H1 (cell line): ENCODE results near the gene GYS2. TPM values are rescaled to one million over a fixed set of nuclear protein-coding genes. Genes with fewer than 3 reads are reported as not detected.

ENCODE experiments used
- CTCF ChIA-PET: fragments of 300-600 bp; sonication (Branson Sonifier 250); formaldehyde crosslinking; loops from one replicate; lab custom pipeline; 2021; ENCODE audit not compliant: partially characterized antibody; lab: Charles Lee
- POLR2A ChIA-PET: fragments of 300-600 bp; sonication (Branson Sonifier 250); formaldehyde crosslinking; loops from one replicate; lab custom pipeline; 2021; ENCODE audit warnings: inconsistent platforms; ENCODE audit not compliant: partially characterized antibody; lab: Charles Lee
- DNase-seq, 2 experiments: peaks; one replicate each; pipeline versions ENCODE4 v3.0.0 to v3.0.0-alpha.2; 2010 to 2022; ENCODE audit warnings: low spot score in 2 of 2, low read depth in 1 of 2, mixed read lengths in 1 of 2
- FAIRE-seq: peaks from 2 replicates; lab custom pipeline; 2011; peaks lifted over from hg19 to GRCh38; lab: Jason Lieb, UNC
- H2AFZ ChIP-seq: 2 replicates; pipeline ENCODE4 v1.8.1; 2012; ENCODE audit warnings: low read length, inconsistent platforms
- H2AK5ac ChIP-seq: 2 replicates; pipeline ENCODE4 v1.6.1; 2013; ENCODE audit warnings: low read depth, low read length
- H2BK120ac ChIP-seq: replicated peaks from 2 replicates; pipeline ENCODE3; 2013; ENCODE audit warnings: low read depth, low read length, inconsistent platforms
- H2BK12ac ChIP-seq: 2 replicates; pipeline ENCODE4 v1.6.1; 2013; ENCODE audit warnings: low read depth, low read length
- H2BK15ac ChIP-seq: 2 replicates; pipeline ENCODE4 v1.6.1; 2013; ENCODE audit warnings: low read length
- H2BK20ac ChIP-seq: 2 replicates; pipeline ENCODE4 v1.6.1; 2013; ENCODE audit warnings: low read length
- H2BK5ac ChIP-seq: 2 replicates; pipeline ENCODE4 v1.6.1; 2013; ENCODE audit warnings: low read depth, low read length
- H3K14ac ChIP-seq: 2 replicates; pipeline ENCODE4 v1.6.1; 2013; ENCODE audit warnings: inconsistent platforms; ENCODE audit not compliant: insufficient read length
- H3K18ac ChIP-seq: 2 replicates; pipeline ENCODE4 v1.6.1; 2013; ENCODE audit warnings: low read length; ENCODE audit errors: extremely low read depth
- H3K23ac ChIP-seq: 2 replicates; pipeline ENCODE4 v1.6.1; 2013; ENCODE audit warnings: inconsistent platforms; ENCODE audit not compliant: insufficient read length
- H3K23me2 ChIP-seq: 2 replicates; pipeline ENCODE4 v1.6.1; 2013; ENCODE audit warnings: low read depth, low read length
- H3K27ac ChIP-seq: 2 replicates; pipeline ENCODE4 v1.6.1; 2011; ENCODE audit warnings: low read depth, low read length, inconsistent platforms
- H3K27me3 ChIP-seq, 4 experiments: replicated peaks in 1 of 4; 1 replicate in 1 of 4; 2 replicates in 3 of 4; pipeline versions ENCODE4 v1.6.1 to v1.8.1; 2011 to 2013; ENCODE audit warnings: low read length in 3 of 4, mild to moderate bottlenecking in 3 of 4, inconsistent platforms in 2 of 4, mixed read lengths in 2 of 4, moderate library complexity in 1 of 4; ENCODE audit not compliant: control insufficient read depth in 3 of 4, insufficient read depth in 3 of 4; ENCODE audit errors: extremely low read depth in 1 of 4
- H3K36me3 ChIP-seq, 4 experiments: 2 replicates each; pipeline versions ENCODE4 v1.6.1 to v1.8.1; 2011 to 2013; ENCODE audit warnings: mild to moderate bottlenecking in 4 of 4, low read length in 3 of 4, moderate library complexity in 2 of 4, control low read depth in 1 of 4, inconsistent platforms in 1 of 4; ENCODE audit not compliant: insufficient read depth in 4 of 4, control insufficient read depth in 2 of 4
- H3K4ac ChIP-seq: replicated peaks from 2 replicates; pipeline ENCODE3; 2013; ENCODE audit warnings: low read length, low read depth, mixed read lengths, inconsistent platforms; ENCODE audit not compliant: insufficient read length
- H3K4me1 ChIP-seq, 4 experiments: replicated peaks in 1 of 4; 1 replicate in 1 of 4; 2 replicates in 3 of 4; pipeline versions ENCODE4 v1.6.1 to v1.8.1; 2011 to 2013; ENCODE audit warnings: low read length in 3 of 4, inconsistent platforms in 2 of 4, mixed read lengths in 1 of 4; ENCODE audit not compliant: insufficient read depth in 4 of 4, control insufficient read depth in 3 of 4
- H3K4me2 ChIP-seq, 2 experiments: 2 replicates each; pipeline versions ENCODE4 v1.6.1 to v1.8.1; 2011 to 2013; ENCODE audit warnings: low read depth in 2 of 2, low read length in 2 of 2, control low read depth in 1 of 2, inconsistent platforms in 1 of 2, mild to moderate bottlenecking in 1 of 2; ENCODE audit not compliant: insufficient read depth in 1 of 2
- H3K4me3 ChIP-seq, 4 experiments: fragments of 200-600, 300-600 bp in 1 of 4; sonication (generic), shearing (Covaris generic), sonication (Bioruptor Twin) in 1 of 4; 2 replicates each; pipeline versions ENCODE4 v1.5.1 to v1.8.1; 2011 to 2016; ENCODE audit warnings: low read length in 4 of 4, low read depth in 3 of 4, control low read depth in 2 of 4, inconsistent platforms in 2 of 4, mild to moderate bottlenecking in 2 of 4, mixed read lengths in 1 of 4, moderate library complexity in 1 of 4; ENCODE audit not compliant: insufficient read depth in 2 of 4; ENCODE audit errors: extremely low read depth in 1 of 4
- H3K56ac ChIP-seq: replicated peaks from 2 replicates; pipeline ENCODE3; 2013; ENCODE audit warnings: low read depth, mild to moderate bottlenecking, mixed read lengths, low read length, inconsistent platforms; ENCODE audit not compliant: insufficient read length
- H3K79me1 ChIP-seq: 2 replicates; pipeline ENCODE4 v1.6.1; 2013; ENCODE audit warnings: low read depth, low read length, control low read depth
- H3K79me2 ChIP-seq, 2 experiments: 2 replicates each; pipeline versions ENCODE4 v1.6.1 to v1.8.1; 2012 to 2013; ENCODE audit warnings: low read length in 2 of 2, mild to moderate bottlenecking in 2 of 2, inconsistent platforms in 1 of 2; ENCODE audit not compliant: insufficient read depth in 2 of 2, control insufficient read depth in 1 of 2
- H3K9ac ChIP-seq, 4 experiments: replicated peaks in 1 of 4; 1 replicate in 1 of 4; 2 replicates in 3 of 4; pipeline versions ENCODE4 v1.6.1 to v1.8.1; 2011 to 2013; ENCODE audit warnings: low read depth in 3 of 4, low read length in 3 of 4, control low read depth in 2 of 4, mild to moderate bottlenecking in 2 of 4, moderate library complexity in 2 of 4, inconsistent platforms in 1 of 4; ENCODE audit errors: extremely low read depth in 1 of 4
- H3K9me3 ChIP-seq, 2 experiments: 2 replicates each; pipeline versions ENCODE4 v1.6.1 to v1.8.1; 2012 to 2013; ENCODE audit warnings: mild to moderate bottlenecking in 2 of 2, moderate library complexity in 2 of 2, control low read depth in 1 of 2, inconsistent platforms in 1 of 2, low read depth in 1 of 2, low read length in 1 of 2, mixed read lengths in 1 of 2; ENCODE audit not compliant: insufficient read depth in 2 of 2
- H4K20me1 ChIP-seq, 2 experiments: replicated peaks in 1 of 2; 2 replicates each; pipeline versions ENCODE3 to v1.8.1; 2011 to 2013; ENCODE audit warnings: inconsistent platforms in 2 of 2, low read length in 2 of 2, mild to moderate bottlenecking in 1 of 2; ENCODE audit not compliant: insufficient read depth in 2 of 2, control insufficient read depth in 1 of 2
- H4K5ac ChIP-seq: 2 replicates; pipeline ENCODE4 v1.6.1; 2013; ENCODE audit warnings: low read length, low read depth, mixed read lengths, inconsistent platforms; ENCODE audit not compliant: insufficient read length
- H4K8ac ChIP-seq: 2 replicates; pipeline ENCODE4 v1.8.0; 2013; ENCODE audit warnings: mild to moderate bottlenecking, moderate library complexity, low read length, inconsistent platforms; ENCODE audit not compliant: insufficient read depth; ENCODE audit errors: extremely low read depth
- H4K91ac ChIP-seq: replicated peaks from 2 replicates; pipeline ENCODE3; 2013; ENCODE audit warnings: low read length, mixed read lengths, inconsistent platforms; ENCODE audit not compliant: insufficient read length
- CBX5 ChIP-seq: fragments of 300-800, 300-1000 bp; sonication (generic); IDR thresholded peaks from 2 replicates; pipeline ENCODE4 v1.7.1; 2016; ENCODE audit warnings: antibody characterized with exemption, low read length, low read depth
- CEBPB ChIP-seq: IDR thresholded peaks from 2 replicates; pipeline ENCODE4 v1.6.1; 2012; ENCODE audit warnings: low read depth, low read length
- CHD2 ChIP-seq: IDR thresholded peaks from 2 replicates; pipeline ENCODE4 v1.6.1; 2012; ENCODE audit warnings: low read length, improper control_type of control experiment
- HDAC6 ChIP-seq: IDR thresholded peaks from one replicate; pipeline ENCODE4 v1.7.1; 2012; ENCODE audit warnings: low read depth, mild to moderate bottlenecking, inconsistent platforms, low read length, moderate library complexity
- NRF1 ChIP-seq: IDR thresholded peaks from 2 replicates; pipeline ENCODE4 v1.6.1; 2011; ENCODE audit warnings: mild to moderate bottlenecking, low read depth, low read length, improper control_type of control experiment
- POLR2AphosphoS5 ChIP-seq: IDR thresholded peaks from 2 replicates; pipeline ENCODE4 v1.6.1; 2011; ENCODE audit warnings: low read depth, low read length
- RXRA ChIP-seq: IDR thresholded peaks from 2 replicates; pipeline ENCODE4 v1.6.1; 2011; ENCODE audit warnings: low read depth, mild to moderate bottlenecking, low read length, moderate library complexity; ENCODE audit not compliant: insufficient read depth
- SAP30 ChIP-seq: fragments of 300-600 bp; sonication (generic); IDR thresholded peaks from 2 replicates; pipeline ENCODE4 v1.7.1; 2012; ENCODE audit warnings: low read length, moderate library complexity, mild to moderate bottlenecking, inconsistent platforms; ENCODE audit not compliant: insufficient read depth, insufficient replicate concordance
- SP4 ChIP-seq: IDR thresholded peaks from 2 replicates; pipeline ENCODE4 v1.6.1; 2012; ENCODE audit warnings: low read length, inconsistent platforms
- TEAD4 ChIP-seq: IDR thresholded peaks from 2 replicates; pipeline ENCODE4 v1.6.1; 2012; ENCODE audit warnings: low read depth, low read length, inconsistent platforms, mixed read lengths
- WGBS, 2 experiments: shearing (Covaris generic) in 1 of 2; methylation state at CpG; one replicate each; pipeline versions ENCODE4 v1.1.6 to v1.1.7; 2013 to 2015; ENCODE audit warnings: low lambda C conversion rate in 2 of 2, mixed read lengths in 2 of 2, inconsistent platforms in 1 of 2, low coverage in 1 of 2, missing lambda C conversion rate in 1 of 2; ENCODE audit not compliant: insufficient replicate concordance in 2 of 2, insufficient coverage in 1 of 2, insufficient read length in 1 of 2; ENCODE audit errors: extremely low coverage in 1 of 2, missing lambda C conversion rate in 1 of 2; 5-methylcytosine and 5-hydroxymethylcytosine counted together
- polyA plus RNA-seq, 7 experiments: library from polyadenylated mRNA; depleted of rRNA in 3 of 7; stranded (reverse) in 5 of 7; unstranded in 2 of 7; fragments of >200 nt in 5 of 7; fragments of 200-250 nt in 2 of 7; gene quantifications; 1 replicate in 5 of 7; 2 replicates in 1 of 7; 4 replicates in 1 of 7; pipeline versions ENCODE4 v1.2.1 to v1.2.3, GENCODE V29; 2011 to 2013; ENCODE audit warnings: missing spikeins in 2 of 7, mixed read lengths in 2 of 7
- total RNA-seq: library from RNA; stranded (reverse); fragmentation: NEBNext Ultra II Directional; extraction: Animal tissue kit (Norgen Biotek cat#: 25700); gene quantifications from 2 replicates; pipeline ENCODE4 v1.2.1, GENCODE V29; 2021
- TF ChIP-seq, protein P1 (sequence below): IDR thresholded peaks from 2 replicates; pipeline ENCODE4 v1.6.1; 2012; ENCODE audit warnings: inconsistent platforms
- TF ChIP-seq, protein P2 (sequence below): IDR thresholded peaks from 2 replicates; pipeline ENCODE4 v1.6.1; 2011; ENCODE audit warnings: low read length, improper control_type of control experiment
- TF ChIP-seq, protein P3 (sequence below): IDR thresholded peaks from 2 replicates; pipeline ENCODE4 v1.6.1; 2012; ENCODE audit warnings: inconsistent platforms

GYS2 gene
- total and polyA plus RNA-seq, 2 of the 8 experiments (the other 6 are each of a cell fraction or from before 2014, with no cell fraction given): not detected

- Histone ChIP-seq H3K4me2 (no peak overlapping the region), H4K8ac (no peak overlapping the region), H3K23me2 (no peaks in the 10 kb centered on the region), H4K5ac (no peak overlapping the region), H3K9me3 (no peaks in the 10 kb centered on the region), H2BK5ac (no peak overlapping the region), H4K91ac (no peak overlapping the region), H2BK15ac (no peak overlapping the region), H3K36me3 (peaks cover 0 to 3% (median 0%) of the 10 kb centered on the region in 4 experiments; a peak in 2 of 8 replicates), H3K4me3 (no peak overlapping the region), H2AFZ (no peak overlapping the region), H3K27ac (no peak overlapping the region), H2AK5ac (no peak overlapping the region), H2BK20ac (no peak overlapping the region), H2BK12ac (no peak overlapping the region), H3K79me1 (no peaks in the 10 kb centered on the region), H3K18ac (no peak overlapping the region), H3K14ac (no peak overlapping the region), H3K4me1 (no peaks in the 10 kb centered on the region), H3K27me3 (peaks cover 0 to 3% (median under 1%) of the 10 kb centered on the region in 4 experiments; a peak in 2 of 7 replicates), H3K4ac (no peak overlapping the region), H4K20me1 (no peaks in the 10 kb centered on the region), H3K9ac (no peak overlapping the region), H2BK120ac (no peak overlapping the region), H3K23ac (no peak overlapping the region), H3K56ac (no peak overlapping the region), H3K79me2 (no peaks in the 10 kb centered on the region)
- 80% methylated on average over 1 of the region's 1 CpG; no CpG with 5 or more reads in 1 of the 2 experiments for WGBS, 2 experiments
- POLR2A ChIA-PET: interaction anchor here (1.0 kb wide), 1 partner anchor 11 kb away, joined by 3 read pairs; no protein-coding TSS in a partner anchor
- CTCF ChIA-PET: no interaction called here
- DNase-seq (no peak), FAIRE-seq (no peak)
- TF ChIP-seq SP4: no peak
- TF ChIP-seq TEAD4: no peak
- no peak for TF ChIP-seq HDAC6
- TF ChIP-seq, protein P1, sequence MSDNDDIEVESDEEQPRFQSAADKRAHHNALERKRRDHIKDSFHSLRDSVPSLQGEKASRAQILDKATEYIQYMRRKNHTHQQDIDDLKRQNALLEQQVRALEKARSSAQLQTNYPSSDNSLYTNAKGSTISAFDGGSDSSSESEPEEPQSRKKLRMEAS: no peak
- TF ChIP-seq, protein P2, sequence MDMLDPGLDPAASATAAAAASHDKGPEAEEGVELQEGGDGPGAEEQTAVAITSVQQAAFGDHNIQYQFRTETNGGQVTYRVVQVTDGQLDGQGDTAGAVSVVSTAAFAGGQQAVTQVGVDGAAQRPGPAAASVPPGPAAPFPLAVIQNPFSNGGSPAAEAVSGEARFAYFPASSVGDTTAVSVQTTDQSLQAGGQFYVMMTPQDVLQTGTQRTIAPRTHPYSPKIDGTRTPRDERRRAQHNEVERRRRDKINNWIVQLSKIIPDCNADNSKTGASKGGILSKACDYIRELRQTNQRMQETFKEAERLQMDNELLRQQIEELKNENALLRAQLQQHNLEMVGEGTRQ: no peak
- no peak for TF ChIP-seq RXRA
- TF ChIP-seq CHD2: no peak
- no peak for TF ChIP-seq CEBPB
- TF ChIP-seq, protein P3, sequence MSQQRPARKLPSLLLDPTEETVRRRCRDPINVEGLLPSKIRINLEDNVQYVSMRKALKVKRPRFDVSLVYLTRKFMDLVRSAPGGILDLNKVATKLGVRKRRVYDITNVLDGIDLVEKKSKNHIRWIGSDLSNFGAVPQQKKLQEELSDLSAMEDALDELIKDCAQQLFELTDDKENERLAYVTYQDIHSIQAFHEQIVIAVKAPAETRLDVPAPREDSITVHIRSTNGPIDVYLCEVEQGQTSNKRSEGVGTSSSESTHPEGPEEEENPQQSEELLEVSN: no peak
- no peak for TF ChIP-seq POLR2AphosphoS5
- no peak for TF ChIP-seq SAP30
- TF ChIP-seq NRF1: no peak
- no peak for TF ChIP-seq CBX5
Measured at GRCh38 chr12:21521541-21521940, 83.1 kb downstream of the GYS2 start.
